LNCAP (cell line): ENCODE results near the gene CGA.

ENCODE experiments used
- CTCF ChIP-seq: fragments of 450-650 bp; IDR thresholded peaks from 2 replicates; pipeline ENCODE4 v1.5.1; 2017; ENCODE audit warnings: mild to moderate bottlenecking

The CGA gene

DNA sequence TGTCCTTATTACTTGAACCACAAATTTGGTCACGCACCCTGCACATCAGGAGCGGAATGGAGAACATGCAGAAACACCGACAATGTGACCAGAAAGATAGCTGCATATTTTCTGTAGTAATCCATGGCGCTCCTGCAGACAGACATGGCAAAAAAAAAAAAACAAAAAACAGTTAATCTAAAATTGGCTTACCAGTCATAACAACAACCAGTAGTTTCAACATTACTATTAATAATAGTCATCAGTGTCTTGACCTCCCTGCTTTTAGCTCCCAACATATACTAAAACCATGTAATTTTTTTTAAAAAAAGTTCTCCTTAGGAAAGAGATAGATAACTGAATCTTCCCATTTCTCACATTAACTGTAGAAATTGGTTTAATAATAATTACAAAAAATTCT, 6.8 kb downstream of the CGA start:
- no peak for TF ChIP-seq CTCF

- no peak for TF ChIP-seq CTCF
Observed at GRCh38 chr6:87082160-87082721, 12.7 kb downstream of the CGA start.

GRCh38 chr6:87078983-87079616, 15.8 kb downstream of the CGA start:
- TF ChIP-seq CTCF, result peak; percentile 66

DNA sequence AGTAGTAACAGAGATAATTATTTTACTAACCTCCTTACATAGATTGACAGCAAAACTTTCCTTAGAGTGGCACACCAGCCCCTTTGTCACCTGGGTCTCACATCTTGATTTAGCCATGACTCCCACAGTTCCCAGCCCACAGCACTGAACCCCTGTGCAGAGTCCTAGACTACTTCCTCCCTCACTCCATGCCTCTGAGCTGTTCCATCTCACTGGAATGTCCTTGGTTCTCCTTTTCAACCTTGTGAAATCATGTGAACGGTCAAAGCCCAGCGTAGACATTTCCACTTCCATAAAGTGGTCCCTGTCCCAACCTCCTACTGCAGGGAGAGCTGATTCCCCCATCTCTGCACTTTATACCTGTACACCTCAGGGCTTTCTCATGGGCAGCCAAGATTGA, 19.7 kb downstream of the CGA start:
- TF ChIP-seq CTCF, result no peak

GRCh38 chr6:87074101-87074621, 20.7 kb downstream of the CGA start:
- no peak for TF ChIP-seq CTCF

GRCh38 chr6:87071683-87072082, 23.2 kb downstream of the CGA start:
- no peak for TF ChIP-seq CTCF

- TF ChIP-seq CTCF, result no peak
Observed at GRCh38 chr6:87070741-87071140, 24.2 kb downstream of the CGA start.
